Measurements from ENCODE around the gene HTR4. TPM values are rescaled to one million over a fixed set of nuclear protein-coding genes. Genes with fewer than 3 reads are reported as not detected.

HTR4 gene
- total RNA-seq, 1 donor from 2014 or later: not detected

GRCh38 chr5:148499452-148499851 is 154.9 kb downstream of the HTR4 start:
- no peak for DNase-seq (ENCODE audit: low spot score)
- Mint-ChIP-seq H3K27me3 (ENCODE audit: low read depth) (peaks cover 14% of the 10 kb centered on the region), H3K9me3 (no peaks in the 10 kb centered on the region), H3K4me1 (ENCODE audit: low read depth) (no peaks in the 10 kb centered on the region), H3K36me3 (ENCODE audit: low read depth) (no peaks in the 10 kb centered on the region), H3K27ac (no peak overlapping the region), H3K4me3 (ENCODE audit: low read depth) (no peak overlapping the region)
- intact Hi-C loops (cut with micrococcal nuclease): loop anchor here (10.0 kb wide), 1 partner anchor 125 kb away; no protein-coding TSS in a partner anchor

GRCh38 chr5:148497757-148498156 is 156.6 kb downstream of the HTR4 start:
- Mint-ChIP-seq H3K27me3 (ENCODE audit: low read depth) (peaks cover 15% of the 10 kb centered on the region), H3K4me1 (ENCODE audit: low read depth) (no peaks in the 10 kb centered on the region), H3K9me3 (no peaks in the 10 kb centered on the region), H3K4me3 (ENCODE audit: low read depth) (no peak overlapping the region), H3K36me3 (ENCODE audit: low read depth) (no peaks in the 10 kb centered on the region), H3K27ac (no peak overlapping the region)
- DNase-seq (ENCODE audit: low spot score): no peak
- intact Hi-C loops (cut with micrococcal nuclease): loop anchor here (10.0 kb wide), 1 partner anchor 127 kb away; no protein-coding TSS in a partner anchor

GRCh38 chr5:148492351-148492750 is 162.0 kb downstream of the HTR4 start:
- H3K36me3 Mint-ChIP-seq (ENCODE audit: low read depth): no peaks in the 10 kb centered on the region
- H3K27ac Mint-ChIP-seq: no peak overlapping the region
- H3K4me3 Mint-ChIP-seq (ENCODE audit: low read depth): no peak overlapping the region
- DNase-seq (ENCODE audit: low spot score): no peak
- no peaks in the 10 kb centered on the region for H3K4me1 Mint-ChIP-seq (ENCODE audit: low read depth)
- peaks cover 20% of the 10 kb centered on the region for H3K27me3 Mint-ChIP-seq (ENCODE audit: low read depth)
- intact Hi-C loops (cut with micrococcal nuclease): loop anchor here (10.0 kb wide), 1 partner anchor 132 kb away; no protein-coding TSS in a partner anchor
- H3K9me3 Mint-ChIP-seq: no peaks in the 10 kb centered on the region

DNA sequence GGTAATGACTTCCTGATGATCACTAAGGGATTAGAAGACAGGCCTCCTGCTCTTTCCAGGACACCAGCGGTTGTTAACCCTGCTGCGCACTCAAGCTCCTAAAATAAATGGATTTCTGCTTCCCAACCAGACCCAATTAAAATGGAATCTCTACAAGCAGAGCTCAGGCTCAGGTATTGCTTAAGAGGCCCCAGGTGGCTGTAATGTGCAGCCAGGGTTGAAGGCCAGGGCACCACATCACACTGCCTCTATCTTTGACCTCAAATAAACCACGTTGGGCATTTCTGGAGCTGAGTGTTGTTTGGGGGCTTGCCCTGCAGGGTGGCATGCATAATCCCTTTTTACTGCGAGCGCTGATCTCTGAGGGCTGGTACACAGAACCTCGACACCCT is 162.5 kb downstream of the HTR4 start:
- H3K4me3 Mint-ChIP-seq (ENCODE audit: low read depth): no peak overlapping the region
- intact Hi-C loops (cut with micrococcal nuclease): loop anchor here (10.0 kb wide), 1 partner anchor 133 kb away; no protein-coding TSS in a partner anchor
- H3K9me3 Mint-ChIP-seq: no peaks in the 10 kb centered on the region
- no peak overlapping the region for H3K27ac Mint-ChIP-seq
- peaks cover 22% of the 10 kb centered on the region for H3K27me3 Mint-ChIP-seq (ENCODE audit: low read depth)
- H3K36me3 Mint-ChIP-seq (ENCODE audit: low read depth): no peaks in the 10 kb centered on the region
- no peaks in the 10 kb centered on the region for H3K4me1 Mint-ChIP-seq (ENCODE audit: low read depth)
- DNase-seq (ENCODE audit: low spot score): no peak

DNA sequence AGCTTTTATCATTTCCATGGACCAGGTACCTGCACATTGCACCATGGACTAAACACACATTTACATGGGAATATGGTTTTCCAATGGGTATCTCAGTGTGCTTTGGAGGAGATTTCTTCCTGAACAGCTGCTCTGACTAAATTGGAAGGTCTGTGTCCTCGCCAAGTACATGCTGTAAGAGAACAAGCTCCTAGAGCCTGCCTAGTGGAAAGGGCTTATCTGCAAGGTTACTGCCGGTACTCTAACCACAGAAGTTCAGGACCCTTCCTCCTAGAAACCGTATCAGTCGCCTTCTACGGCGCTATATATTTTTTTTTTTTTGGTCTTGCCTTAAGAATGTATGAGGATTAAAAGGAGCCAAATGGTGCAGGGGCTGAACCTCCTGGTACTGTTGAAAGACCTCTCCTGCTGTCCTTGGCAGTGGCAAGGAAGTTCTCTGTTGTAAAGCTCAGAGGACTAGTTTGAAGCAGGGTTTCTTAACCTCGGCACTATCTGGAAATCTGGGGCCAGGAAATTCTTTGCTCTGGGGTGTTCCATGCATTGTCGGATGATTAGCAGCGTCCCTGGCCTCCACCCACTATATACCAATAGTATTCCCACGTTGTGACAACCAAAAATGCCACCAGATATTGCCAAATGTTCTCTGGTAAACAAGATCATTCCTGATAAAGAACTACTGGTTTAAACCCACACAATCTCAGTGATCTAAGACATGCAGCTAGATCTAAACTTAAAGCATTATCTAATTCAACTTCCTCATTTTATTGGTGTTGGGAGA is 163.1 kb downstream of the HTR4 start:
- Mint-ChIP-seq H3K4me1 (ENCODE audit: low read depth) (no peaks in the 10 kb centered on the region), H3K36me3 (ENCODE audit: low read depth) (no peaks in the 10 kb centered on the region), H3K27me3 (ENCODE audit: low read depth) (peaks cover 27% of the 10 kb centered on the region), H3K4me3 (ENCODE audit: low read depth) (no peak overlapping the region), H3K9me3 (no peaks in the 10 kb centered on the region), H3K27ac (no peak overlapping the region)
- intact Hi-C loops (cut with micrococcal nuclease): loop anchor here (10.0 kb wide), 1 partner anchor 134 kb away; no protein-coding TSS in a partner anchor
- DNase-seq (ENCODE audit: low spot score): no peak

DNA sequence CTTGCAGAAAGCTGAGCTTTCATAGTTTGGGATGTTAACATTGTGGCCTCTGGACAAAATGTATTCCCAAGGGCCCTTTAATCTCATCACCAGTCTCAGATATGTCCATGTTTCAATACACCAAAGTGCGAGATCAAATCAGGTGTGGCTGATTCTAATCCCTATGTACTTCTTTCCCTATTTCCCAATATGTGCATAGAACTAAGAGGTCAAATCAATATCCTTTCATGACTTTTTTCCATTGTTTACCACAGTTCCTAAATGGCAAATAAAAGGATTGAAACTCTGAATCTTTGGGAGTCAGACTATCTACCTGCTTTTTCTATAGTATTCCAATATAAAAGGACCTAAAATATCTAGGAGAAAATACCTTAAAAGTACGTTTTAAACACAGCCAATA is 165.6 kb downstream of the HTR4 start:
- no peak for DNase-seq (ENCODE audit: low spot score)
- Mint-ChIP-seq H3K4me1 (ENCODE audit: low read depth) (no peaks in the 10 kb centered on the region), H3K36me3 (ENCODE audit: low read depth) (no peaks in the 10 kb centered on the region), H3K4me3 (ENCODE audit: low read depth) (no peak overlapping the region), H3K9me3 (no peaks in the 10 kb centered on the region), H3K27me3 (ENCODE audit: low read depth) (peaks cover 40% of the 10 kb centered on the region), H3K27ac (no peak overlapping the region)
- intact Hi-C loops (cut with micrococcal nuclease): no loop called here

DNA sequence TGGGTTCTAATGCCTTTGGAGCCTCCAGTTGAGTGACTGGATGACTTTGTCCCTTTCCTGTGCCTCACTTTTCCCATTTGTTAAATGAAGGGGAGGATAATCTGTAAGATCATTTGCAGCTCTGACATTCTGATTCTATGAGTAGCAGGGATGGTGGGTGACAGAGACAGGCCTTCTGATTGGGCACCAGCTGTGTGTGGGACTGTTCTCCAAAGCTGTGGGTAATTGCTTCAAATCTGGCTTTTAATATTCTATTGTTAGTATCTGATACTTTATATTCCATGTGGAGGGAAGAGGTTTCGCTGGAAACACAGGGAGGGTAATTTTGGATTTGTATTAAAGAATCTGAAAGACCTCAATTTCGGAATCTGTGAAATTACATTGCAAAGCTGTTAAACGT is 167.9 kb downstream of the HTR4 start:
- peaks cover 5% of the 10 kb centered on the region for H3K4me1 Mint-ChIP-seq (ENCODE audit: low read depth)
- H3K27ac Mint-ChIP-seq: no peak overlapping the region
- DNase-seq (ENCODE audit: low spot score): no peak
- no peaks in the 10 kb centered on the region for H3K9me3 Mint-ChIP-seq
- intact Hi-C loops (cut with micrococcal nuclease): no loop called here
- no peak overlapping the region for H3K4me3 Mint-ChIP-seq (ENCODE audit: low read depth)
- peaks cover 42% of the 10 kb centered on the region for H3K27me3 Mint-ChIP-seq (ENCODE audit: low read depth)
- no peaks in the 10 kb centered on the region for H3K36me3 Mint-ChIP-seq (ENCODE audit: low read depth)

DNA sequence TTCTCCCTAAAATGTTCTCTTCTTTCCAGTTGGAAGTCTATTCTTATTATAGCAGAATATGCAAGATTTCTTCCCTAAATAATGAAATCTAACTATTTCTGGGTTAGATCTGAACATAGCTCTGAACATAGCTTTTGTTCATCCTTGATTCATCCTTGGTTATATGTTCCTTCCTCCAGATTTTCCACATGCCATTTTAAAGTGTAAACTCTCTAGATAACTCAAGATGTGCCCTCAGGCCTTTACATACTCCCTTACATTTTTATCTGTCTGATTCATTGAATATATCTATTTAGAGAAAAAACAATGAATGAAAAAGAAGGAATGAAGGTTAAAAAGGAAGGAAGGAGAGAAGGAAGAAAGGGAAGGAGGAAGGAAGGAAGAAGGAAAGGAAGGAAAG is 169.7 kb downstream of the HTR4 start:
- intact Hi-C loops (cut with micrococcal nuclease): no loop called here
- Mint-ChIP-seq H3K4me3 (ENCODE audit: low read depth) (no peak overlapping the region), H3K27ac (no peak overlapping the region), H3K4me1 (ENCODE audit: low read depth) (peaks cover 5% of the 10 kb centered on the region), H3K9me3 (no peaks in the 10 kb centered on the region), H3K36me3 (ENCODE audit: low read depth) (no peaks in the 10 kb centered on the region), H3K27me3 (ENCODE audit: low read depth) (peaks cover 36% of the 10 kb centered on the region)
- DNase-seq (ENCODE audit: low spot score): no peak

DNA sequence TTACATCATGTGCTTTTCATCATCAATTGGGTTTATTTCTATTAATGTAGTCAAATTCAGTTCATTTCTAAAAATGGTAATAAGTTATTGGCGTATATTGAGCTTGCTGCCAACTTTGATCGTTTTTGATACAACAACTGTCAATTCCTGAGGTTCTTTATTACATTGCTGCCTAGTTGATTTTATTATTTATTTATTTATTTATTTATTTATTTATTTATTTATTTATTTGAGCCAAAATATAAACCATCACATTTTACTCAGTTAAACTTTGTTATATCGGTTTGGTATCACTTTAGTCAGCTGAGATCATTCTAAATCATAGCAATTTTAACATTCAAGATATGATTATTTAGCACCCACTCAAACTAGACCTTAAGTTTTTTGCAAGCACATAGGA is 170.6 kb downstream of the HTR4 start:
- Mint-ChIP-seq H3K4me1 (ENCODE audit: low read depth) (peaks cover 5% of the 10 kb centered on the region), H3K4me3 (ENCODE audit: low read depth) (no peak overlapping the region), H3K9me3 (no peaks in the 10 kb centered on the region), H3K36me3 (ENCODE audit: low read depth) (no peaks in the 10 kb centered on the region), H3K27ac (no peak overlapping the region), H3K27me3 (ENCODE audit: low read depth) (peaks cover 31% of the 10 kb centered on the region)
- no peak for DNase-seq (ENCODE audit: low spot score)
- intact Hi-C loops (cut with micrococcal nuclease): loop anchor here (2.0 kb wide), 2 partner anchors 39 to 305 kb away; no protein-coding TSS in a partner anchor

DNA sequence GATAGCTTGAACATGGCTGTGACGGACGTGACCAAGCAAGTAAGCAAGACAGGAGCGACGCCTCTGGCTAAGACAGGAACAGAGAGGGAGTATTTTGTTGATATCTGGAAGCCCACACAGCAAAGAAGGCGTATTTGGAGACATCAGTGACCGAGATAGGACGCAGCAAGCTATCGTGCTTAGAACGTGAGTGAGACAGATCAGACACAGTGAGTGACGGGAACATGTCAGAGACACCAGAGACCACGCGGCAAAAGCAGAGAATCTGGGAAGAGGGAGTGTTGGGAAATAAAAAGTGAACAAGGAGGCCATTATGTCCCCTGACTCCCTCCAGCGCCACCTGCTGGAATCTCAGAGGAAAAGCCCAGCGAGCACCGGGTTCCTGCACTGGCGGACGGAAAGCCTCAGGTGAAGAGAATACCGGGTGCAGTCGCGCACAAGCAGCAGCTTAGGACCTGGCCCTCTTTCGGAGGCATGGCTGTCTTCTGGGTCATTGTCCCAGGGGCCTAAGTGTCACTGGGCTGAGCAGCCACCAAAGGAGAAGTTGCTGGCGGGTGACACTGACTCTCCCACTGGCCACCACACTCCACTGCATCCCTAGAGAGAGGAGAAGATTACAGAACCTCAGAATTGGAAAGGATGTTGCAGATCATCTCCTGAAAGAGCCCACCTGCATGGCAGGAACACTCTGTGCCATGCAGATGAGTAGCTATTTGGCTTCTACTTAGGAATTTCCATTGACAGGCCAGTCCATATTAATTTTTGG is 171.4 kb downstream of the HTR4 start:
- Mint-ChIP-seq H3K36me3 (ENCODE audit: low read depth) (no peaks in the 10 kb centered on the region), H3K9me3 (no peaks in the 10 kb centered on the region), H3K27me3 (ENCODE audit: low read depth) (peaks cover 37% of the 10 kb centered on the region), H3K4me1 (ENCODE audit: low read depth) (peaks cover 5% of the 10 kb centered on the region), H3K27ac (no peak overlapping the region), H3K4me3 (ENCODE audit: low read depth) (no peak overlapping the region)
- intact Hi-C loops (cut with micrococcal nuclease): loop anchor here (2.0 kb wide), 2 partner anchors 38 to 304 kb away; no protein-coding TSS in a partner anchor
- DNase-seq (ENCODE audit: low spot score): peak; percentile 41

- peaks cover 5% of the 10 kb centered on the region for H3K4me1 Mint-ChIP-seq (ENCODE audit: low read depth)
- intact Hi-C loops (cut with micrococcal nuclease): loop anchor here (2.0 kb wide), 2 partner anchors 37 to 303 kb away; no protein-coding TSS in a partner anchor
- H3K27ac Mint-ChIP-seq: no peak overlapping the region
- no peak overlapping the region for H3K4me3 Mint-ChIP-seq (ENCODE audit: low read depth)
- no peak for DNase-seq (ENCODE audit: low spot score)
- peaks cover 40% of the 10 kb centered on the region for H3K27me3 Mint-ChIP-seq (ENCODE audit: low read depth)
- no peaks in the 10 kb centered on the region for H3K9me3 Mint-ChIP-seq
- no peaks in the 10 kb centered on the region for H3K36me3 Mint-ChIP-seq (ENCODE audit: low read depth)
Measured at GRCh38 chr5:148482196-148482595, 172.1 kb downstream of the HTR4 start.

GRCh38 chr5:148477429-148477828 is 176.9 kb downstream of the HTR4 start:
- no peak overlapping the region for H3K27ac Mint-ChIP-seq
- no peak overlapping the region for H3K4me3 Mint-ChIP-seq (ENCODE audit: low read depth)
- H3K36me3 Mint-ChIP-seq (ENCODE audit: low read depth): no peaks in the 10 kb centered on the region
- peaks cover 21% of the 10 kb centered on the region for H3K27me3 Mint-ChIP-seq (ENCODE audit: low read depth)
- no peak for DNase-seq (ENCODE audit: low spot score)
- H3K4me1 Mint-ChIP-seq (ENCODE audit: low read depth): peaks cover 2% of the 10 kb centered on the region
- intact Hi-C loops (cut with micrococcal nuclease): no loop called here
- no peaks in the 10 kb centered on the region for H3K9me3 Mint-ChIP-seq

GRCh38 chr5:148476302-148476701 is 178.0 kb downstream of the HTR4 start:
- DNase-seq (ENCODE audit: low spot score): no peak
- H3K27me3 Mint-ChIP-seq (ENCODE audit: low read depth): peaks cover 21% of the 10 kb centered on the region
- no peaks in the 10 kb centered on the region for H3K4me1 Mint-ChIP-seq (ENCODE audit: low read depth)
- no peak overlapping the region for H3K27ac Mint-ChIP-seq
- no peaks in the 10 kb centered on the region for H3K36me3 Mint-ChIP-seq (ENCODE audit: low read depth)
- no peaks in the 10 kb centered on the region for H3K9me3 Mint-ChIP-seq
- intact Hi-C loops (cut with micrococcal nuclease): no loop called here
- no peak overlapping the region for H3K4me3 Mint-ChIP-seq (ENCODE audit: low read depth)
